Breast epithelium (tissue), 3 donors: ENCODE results near the gene ZFR2.

ENCODE experiments used
- POLR2A ChIP-seq: fragments of 450-650 bp; IDR thresholded peaks from one replicate; pipeline ENCODE4 v1.6.1; 2016; ENCODE audit warnings: antibody characterized with exemption, mild to moderate bottlenecking, moderate library complexity
- TF ChIP-seq, protein P1 (sequence below), 3 donors: fragments of 450-650 bp; IDR thresholded peaks; one replicate each; pipeline ENCODE4 v1.5.1; 2016 to 2017; ENCODE audit warnings: antibody characterized with exemption in 3 of 3, mild to moderate bottlenecking in 3 of 3, moderate library complexity in 3 of 3

- TF ChIP-seq, protein P1, sequence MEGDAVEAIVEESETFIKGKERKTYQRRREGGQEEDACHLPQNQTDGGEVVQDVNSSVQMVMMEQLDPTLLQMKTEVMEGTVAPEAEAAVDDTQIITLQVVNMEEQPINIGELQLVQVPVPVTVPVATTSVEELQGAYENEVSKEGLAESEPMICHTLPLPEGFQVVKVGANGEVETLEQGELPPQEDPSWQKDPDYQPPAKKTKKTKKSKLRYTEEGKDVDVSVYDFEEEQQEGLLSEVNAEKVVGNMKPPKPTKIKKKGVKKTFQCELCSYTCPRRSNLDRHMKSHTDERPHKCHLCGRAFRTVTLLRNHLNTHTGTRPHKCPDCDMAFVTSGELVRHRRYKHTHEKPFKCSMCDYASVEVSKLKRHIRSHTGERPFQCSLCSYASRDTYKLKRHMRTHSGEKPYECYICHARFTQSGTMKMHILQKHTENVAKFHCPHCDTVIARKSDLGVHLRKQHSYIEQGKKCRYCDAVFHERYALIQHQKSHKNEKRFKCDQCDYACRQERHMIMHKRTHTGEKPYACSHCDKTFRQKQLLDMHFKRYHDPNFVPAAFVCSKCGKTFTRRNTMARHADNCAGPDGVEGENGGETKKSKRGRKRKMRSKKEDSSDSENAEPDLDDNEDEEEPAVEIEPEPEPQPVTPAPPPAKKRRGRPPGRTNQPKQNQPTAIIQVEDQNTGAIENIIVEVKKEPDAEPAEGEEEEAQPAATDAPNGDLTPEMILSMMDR (IDR thresholded peaks at IDR 0.05) = no peak
- no peak for TF ChIP-seq POLR2A
These were observed 82.7 kb downstream of the ZFR2 start, which contains the start of gene MATK for GRCh38 chr19:3785938-3786824.
